ENCODE data around the gene NFASC.

- TF ChIP-seq EZH2 (IDR thresholded peaks at IDR 0.05) (no peak), POLR2AphosphoS5 (IDR thresholded peaks at IDR 0.05; ENCODE audit: borderline replicate concordance, low read depth, low read length) (no peak), FOXP2 (optimal IDR thresholded peaks at IDR 0.05; ENCODE audit: control extremely low read depth, extremely low read length, insufficient read depth) (no peak)
Measured at GRCh38 chr1:204923201-204923600, 52.5 kb downstream of the NFASC start.
